GM18861 (cell line): ENCODE results near the gene STARD7.
A peak's percentile ranks its signal among the peaks of the same experiment; 100 is the strongest.

Experiments
- ATAC-seq: cut with Tn5 transposase; IDR thresholded peaks from one replicate; pipeline ENCODE4 v1.9.1; 2021; ENCODE audit not compliant: unreplicated experiment

STARD7 gene

DNA sequence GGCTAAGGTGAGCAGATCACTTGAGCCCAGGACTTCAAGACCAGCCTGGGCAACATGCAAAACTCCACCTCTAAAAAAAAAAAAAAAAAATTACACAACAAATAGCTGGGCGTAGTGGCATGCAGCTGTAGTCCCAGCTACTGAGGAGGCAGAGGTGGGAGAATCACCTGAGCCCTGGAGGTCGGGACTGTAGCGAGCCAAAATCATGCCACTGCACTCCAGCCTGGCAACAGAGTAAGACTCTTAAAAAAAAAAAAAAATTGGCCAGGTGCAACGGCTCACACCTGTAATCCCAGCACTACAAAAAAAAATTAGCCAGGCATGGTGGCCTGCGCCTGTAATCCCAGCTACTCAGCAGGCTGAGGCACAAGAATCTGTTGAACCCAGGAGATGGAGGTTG is 7.3 kb downstream of the STARD7 start:
- no peak for ATAC-seq

DNA sequence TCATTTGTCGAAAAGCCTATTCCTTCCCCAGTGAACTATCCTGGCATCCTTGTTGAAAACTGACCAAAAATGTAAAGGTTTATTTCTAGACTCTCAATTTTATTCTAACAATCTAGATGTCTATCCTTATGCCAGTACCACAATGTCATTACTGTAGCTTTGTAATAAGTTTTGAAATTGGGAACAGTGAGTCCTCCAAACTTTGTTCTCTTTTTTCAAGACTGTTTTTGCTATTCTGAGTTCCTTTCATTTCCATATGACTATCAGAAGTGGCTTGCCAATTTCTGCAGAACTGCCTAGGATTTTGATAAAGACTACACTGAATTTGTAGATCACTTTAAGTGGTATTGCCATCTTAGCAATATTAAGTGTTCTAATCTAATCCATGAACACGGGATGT is 9.7 kb downstream of the STARD7 start:
- ATAC-seq, result no peak

DNA sequence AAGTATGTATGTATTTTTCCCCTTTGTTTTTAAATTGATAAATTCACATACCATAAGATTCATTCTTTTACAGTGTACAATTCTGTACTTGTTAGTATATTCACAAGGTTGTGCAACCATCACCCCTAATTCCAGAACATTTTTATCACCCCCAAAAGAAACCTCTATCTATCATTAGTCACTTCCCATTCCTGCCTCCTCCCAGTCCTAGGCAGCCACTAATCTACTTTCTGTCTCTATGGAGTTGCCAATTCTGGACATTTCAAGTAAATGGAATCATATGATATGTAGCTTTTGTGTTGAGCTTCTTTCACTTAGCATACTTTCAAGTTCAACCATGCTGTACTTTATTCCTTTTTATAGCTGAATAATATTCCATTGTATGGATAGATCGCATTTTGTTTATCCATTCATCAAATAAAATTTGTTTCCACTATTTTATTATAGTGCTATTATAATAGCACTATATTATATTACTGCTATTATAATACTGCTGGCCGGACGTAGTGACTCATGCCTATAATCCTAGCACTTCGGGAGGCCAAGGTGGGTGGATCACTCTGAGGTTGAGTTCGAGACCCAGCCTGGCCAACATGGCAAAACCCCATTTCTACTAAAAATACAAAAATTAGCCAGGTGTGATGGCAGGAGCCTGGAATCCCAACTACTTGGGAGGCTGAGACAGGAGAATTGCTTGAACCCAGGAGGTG is 10.9 kb downstream of the STARD7 start:
- no peak for ATAC-seq

DNA sequence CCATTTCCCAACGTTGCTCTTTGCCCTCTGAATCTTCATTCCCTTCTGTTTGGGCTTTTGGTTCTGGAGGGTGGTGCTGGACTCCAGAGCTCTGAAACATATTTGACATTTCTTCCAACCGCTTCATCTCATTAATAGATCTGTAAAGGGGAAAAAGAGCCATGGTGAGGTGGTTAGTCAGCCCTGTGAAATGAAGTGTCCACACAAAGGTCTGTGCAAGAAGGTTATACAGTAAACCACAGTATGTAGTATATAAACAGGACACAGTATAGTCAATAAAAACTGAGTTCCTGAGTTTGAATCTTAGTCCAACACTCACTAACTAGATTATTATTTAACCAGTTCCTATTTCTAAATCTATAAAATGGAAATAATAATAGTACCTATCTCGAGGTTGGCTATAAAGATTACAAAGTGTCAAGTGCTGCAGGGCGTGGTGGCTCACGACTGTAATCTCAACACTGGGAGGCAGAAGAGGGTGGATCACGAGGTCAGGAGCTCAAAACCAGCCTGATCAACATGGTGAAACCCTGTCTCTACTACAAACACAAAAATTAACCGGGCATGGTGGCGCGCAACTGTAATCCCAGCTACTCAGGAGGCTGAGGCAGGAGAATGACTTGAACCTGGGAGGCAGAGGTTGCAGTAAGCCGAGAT is 13.1 kb downstream of the STARD7 start:
- no peak for ATAC-seq

DNA sequence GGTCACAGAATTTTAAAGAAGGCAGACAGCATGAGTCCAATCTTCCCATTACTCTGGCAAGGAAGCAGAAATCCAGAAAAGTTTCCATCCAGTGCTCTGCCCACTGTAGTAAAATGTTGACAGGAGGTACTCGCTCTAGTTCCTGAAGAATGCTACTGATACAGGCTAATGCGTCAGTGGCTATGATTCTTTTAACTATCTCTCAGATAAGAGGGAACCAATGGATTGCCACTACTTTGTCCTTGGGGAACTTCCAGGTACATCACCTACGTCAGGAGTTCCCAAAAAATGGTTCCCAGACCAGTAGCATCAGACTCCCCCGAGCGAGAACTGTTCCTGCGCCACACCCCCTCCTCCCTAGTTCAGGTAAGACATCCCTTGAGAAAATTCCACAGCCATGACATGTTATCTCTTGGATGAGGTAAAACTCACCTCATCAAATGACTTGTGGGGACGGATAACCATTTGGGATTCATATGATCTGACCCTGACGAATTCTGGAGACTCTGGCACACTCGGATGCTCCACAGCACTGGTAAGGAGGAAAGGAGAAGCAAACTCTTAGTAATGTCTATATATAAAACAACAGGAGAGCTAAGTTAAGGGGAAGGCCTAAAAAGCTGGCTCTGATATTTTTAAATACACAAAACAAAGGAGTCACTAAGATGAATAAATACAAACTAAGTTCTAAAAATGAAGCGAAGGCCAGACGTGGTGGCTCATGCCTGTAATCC is 16.5 kb downstream of the STARD7 start:
- no peak for ATAC-seq

DNA sequence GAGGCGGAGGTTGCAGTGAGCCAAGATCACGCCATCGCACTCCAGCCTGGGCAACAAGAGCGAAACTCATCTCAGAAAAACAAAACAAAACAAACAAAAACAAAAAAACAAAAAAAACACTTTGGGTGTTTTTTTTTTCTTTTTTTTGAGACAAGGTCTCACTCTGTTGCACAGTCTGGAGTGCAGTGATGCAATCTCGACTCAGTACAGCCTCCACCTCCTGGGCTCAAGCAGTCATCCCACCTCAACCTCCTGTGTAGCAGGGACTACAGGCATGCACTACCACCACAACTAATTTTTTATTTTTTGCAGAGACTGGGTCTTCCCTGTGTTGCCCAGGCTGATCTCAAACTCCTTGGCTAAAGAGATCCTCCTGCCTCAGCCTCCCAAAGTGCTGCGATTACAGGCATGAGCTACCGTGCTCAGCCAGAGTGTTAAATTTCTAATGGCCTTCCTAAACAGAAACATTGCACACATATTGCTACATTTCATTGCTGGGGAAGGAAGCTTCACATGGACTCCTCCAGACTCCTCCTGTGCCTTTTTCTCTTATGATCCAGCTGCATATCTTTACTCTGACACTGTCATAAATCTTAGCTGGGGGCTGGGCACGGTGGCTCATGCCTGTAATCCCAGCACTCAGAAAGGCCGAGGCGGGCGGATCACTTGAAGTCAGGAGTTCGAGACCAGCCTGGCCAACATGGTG is 19.7 kb downstream of the STARD7 start:
- no peak for ATAC-seq

DNA sequence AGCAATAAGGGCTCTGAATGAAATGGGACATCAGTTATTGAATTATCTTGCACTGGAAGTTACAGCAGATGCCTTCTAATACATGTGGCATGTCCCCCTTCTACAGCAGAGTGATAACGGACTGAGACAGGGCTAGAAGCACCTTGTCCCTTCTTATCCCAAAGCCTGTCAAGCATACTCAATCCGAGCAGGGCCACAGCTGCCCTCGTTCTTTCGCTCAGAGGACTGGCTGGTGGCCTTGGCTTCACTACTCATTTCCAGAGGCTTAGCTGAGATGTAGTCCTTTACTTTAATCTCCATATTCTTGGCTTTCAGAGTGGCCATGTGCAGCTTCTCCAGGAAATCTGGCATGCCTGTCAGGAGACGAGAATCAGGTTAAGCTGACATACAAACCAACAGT is 22.1 kb downstream of the STARD7 start:
- no peak for ATAC-seq

DNA sequence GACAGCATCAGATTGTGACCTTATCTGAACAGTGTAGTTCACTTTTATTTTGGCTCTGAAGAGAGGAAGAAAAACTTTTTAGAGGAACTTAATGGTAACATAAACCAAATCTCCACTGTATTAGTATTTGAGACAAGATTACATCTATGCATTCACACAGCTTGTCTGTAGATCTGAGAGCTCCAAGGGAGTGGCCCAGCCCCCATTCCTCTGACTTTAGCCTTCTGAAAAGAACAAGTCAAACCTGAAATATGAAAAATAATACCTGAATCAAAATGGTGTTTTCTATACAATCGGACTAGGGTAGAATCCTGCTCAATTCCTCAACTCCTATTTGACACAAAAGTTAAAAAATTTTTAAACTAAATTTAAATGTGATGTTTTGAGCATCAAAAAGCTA is 23.1 kb downstream of the STARD7 start:
- no peak for ATAC-seq

DNA sequence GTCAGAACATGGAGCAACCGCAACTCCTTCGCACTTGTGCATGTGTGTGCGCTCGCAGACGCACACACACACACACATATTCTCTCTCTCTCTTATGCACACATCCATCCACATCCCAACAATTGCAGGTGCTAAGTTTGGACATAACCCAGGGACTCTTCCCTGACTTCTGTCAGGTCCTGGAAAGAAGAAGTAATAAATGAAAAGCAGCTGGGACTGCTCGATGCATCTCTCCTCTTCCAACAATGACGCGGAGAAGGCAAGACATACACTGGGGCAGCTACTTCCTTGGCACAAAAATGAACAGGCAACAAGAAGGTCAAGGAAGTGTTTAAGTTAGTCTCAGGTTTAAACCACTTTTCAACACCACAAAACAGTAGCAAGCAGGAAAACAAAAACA is 23.6 kb downstream of the STARD7 start:
- no peak for ATAC-seq

DNA sequence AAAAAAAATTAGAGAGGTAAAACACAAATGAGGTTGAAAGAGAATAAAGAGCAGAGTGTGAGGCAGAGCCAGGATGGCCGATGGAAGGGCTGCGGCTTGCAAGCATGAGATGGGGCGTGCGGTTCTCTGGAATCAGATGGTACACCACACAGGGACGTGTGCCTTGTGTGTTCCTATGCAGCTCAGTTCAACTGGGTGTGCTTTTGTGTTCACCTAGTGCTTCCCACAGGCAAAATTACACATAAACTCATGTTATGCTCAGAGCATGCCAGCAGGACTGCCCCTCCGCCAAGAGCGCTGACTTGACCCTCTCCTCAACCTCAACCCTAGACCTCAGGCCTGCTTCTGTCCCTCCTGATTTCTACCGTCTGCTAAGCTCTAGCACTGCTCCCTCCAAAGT is 24.4 kb downstream of the STARD7 start:
- ATAC-seq, result no peak

DNA sequence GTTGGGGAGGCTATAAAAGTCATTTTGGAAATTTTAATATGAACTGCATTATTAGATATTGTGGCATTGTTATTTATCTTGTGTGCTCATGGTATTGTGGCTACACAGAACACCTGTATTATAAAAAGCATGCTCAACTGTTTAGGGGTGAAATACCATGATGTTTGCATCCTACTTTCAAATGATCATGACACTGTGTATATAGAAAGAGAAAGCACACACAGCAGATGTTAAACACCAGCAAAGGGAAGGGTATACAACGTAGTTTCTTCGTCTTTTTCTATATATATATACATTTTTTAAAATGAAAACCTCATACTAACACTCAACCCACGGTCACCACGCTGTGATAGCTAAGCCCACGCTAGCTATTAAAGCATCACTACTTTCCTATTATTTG is 27.1 kb downstream of the STARD7 start:
- no peak for ATAC-seq

DNA sequence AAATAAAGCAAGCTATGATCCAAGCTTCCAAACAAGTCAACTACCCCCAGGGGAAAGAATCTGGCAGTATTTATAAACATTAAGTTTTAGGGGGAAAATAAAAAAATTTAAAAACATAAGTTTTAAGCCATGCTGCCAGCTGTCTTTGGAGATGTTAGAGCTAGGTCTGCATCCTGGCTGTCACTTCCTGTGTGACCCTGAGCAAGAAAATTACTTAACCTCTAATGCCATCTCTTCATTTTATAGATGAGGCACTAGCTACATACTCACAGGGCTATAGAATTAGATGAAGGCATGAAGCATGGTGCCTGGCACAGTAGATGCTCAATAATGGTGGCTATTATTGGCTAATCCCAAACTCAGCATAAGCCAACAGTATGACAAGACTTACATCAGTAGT is 28.1 kb downstream of the STARD7 start:
- ATAC-seq, result no peak

DNA sequence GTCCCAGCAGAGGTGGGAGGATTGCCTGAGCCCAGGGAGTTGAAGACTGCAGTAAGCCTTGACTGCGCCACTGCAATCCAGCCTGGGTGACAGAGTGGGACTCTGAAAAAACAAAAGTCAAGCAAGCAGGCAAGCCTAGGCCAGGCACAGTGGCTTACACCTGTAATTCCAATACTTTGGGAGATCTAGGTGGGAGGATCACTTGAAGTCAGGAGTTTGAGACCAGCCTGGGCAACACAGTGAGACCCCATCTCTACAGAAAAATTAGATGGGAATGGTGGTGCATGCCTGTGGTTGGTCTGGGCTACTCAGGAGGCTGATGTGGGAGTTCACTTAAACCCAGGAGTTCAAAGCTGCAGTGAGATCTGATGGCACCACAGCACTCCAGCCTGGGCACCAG is 28.6 kb downstream of the STARD7 start:
- ATAC-seq, result no peak

DNA sequence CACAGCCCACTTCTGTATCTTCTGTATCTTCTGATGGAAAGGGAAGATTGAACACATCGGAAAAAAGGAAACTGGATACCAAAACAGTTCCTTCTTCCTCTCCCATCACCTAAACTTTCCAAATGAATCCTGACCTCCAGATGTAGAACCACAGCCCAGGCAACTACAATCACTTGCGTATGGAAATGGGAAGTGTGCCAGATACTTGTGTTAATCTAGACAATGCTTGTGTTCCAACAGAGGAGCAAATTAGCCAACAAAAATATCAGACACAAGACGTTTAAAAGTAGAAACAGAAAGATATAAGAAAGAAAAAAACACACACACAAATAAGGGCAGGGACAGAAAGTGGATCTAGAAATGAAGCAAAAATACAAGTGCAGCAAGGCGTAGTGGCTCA is 32.0 kb downstream of the STARD7 start:
- no peak for ATAC-seq

DNA sequence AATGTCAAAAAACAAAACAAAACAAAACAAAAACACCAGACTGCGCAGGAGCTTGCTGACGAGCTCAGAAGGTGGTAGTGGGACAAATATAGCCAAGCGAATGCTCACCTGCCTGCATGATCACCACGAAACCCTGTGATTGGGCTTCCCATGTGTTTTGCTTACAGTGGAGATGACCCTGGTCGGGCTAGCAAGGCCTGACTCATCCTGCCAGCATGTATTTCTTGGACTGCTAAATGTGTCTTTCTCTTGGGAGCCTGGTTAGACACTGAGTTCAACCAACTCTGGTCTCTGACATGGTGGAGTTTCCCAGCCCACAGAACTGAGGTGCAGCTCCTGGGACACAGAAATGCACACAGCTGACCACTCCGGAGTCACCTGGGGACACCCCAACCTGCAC is 32.7 kb downstream of the STARD7 start:
- no peak for ATAC-seq

DNA sequence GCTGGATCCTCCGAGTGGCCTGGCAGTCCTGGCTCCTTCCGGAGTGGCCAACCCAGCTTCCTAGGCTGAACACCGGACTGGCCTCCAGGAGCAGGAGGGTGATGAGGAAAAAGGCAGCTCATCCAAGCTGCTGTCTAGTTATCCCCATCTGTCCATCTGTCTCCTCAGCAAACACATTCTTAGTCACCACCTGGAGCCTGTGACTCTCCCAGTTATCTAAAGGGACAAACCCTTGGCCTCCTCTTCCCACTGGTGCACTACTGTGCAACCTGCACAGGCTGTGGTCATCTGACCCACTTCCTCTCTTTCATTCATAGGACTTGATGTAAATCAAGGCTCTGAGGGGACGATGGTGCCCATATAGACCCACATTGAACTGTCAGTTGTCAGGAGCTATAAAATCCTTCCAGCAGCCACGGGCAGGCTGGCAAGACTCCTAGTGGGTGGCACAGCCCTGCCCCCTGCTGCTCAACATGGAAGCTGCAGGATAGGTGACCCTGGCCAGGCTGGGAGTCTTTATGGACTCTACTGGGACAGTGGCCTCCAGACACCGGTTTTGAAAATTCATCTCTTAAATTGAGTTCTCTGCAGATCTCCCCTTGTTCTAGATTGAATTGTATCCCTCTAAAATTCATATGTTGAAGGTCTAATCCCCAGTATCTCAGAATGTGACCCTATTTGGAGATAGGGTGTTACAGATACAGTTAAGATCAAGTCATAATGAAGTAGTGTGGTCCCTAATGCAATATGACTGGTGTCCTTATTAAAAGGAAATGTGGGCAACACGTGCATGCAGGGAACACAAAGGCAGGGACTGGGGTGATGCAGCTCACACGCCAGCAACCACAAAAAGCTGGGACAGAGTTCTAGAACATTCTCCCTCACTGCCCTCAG is 34.1 kb downstream of the STARD7 start:
- ATAC-seq, result peak; percentile 65

DNA sequence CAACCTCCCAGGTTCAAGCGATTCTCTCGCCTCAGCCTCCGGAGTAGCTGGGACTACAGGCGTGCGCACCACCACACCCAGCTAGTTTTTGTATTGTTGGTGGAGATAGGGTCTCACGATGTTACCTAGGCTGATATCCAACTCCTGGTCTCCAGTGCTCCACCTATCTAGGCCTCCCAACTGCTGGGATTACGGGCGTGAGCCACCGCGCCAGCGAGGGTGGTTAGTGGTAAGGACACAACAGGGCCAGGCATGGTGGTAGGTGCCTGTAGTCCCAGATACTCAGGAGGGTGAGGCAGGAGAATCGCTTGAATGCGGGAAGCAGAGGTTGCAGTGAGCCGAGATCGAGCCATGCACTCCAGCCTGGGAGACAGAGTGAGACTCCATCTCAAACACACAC is 36.8 kb downstream of the STARD7 start:
- ATAC-seq, result no peak

DNA sequence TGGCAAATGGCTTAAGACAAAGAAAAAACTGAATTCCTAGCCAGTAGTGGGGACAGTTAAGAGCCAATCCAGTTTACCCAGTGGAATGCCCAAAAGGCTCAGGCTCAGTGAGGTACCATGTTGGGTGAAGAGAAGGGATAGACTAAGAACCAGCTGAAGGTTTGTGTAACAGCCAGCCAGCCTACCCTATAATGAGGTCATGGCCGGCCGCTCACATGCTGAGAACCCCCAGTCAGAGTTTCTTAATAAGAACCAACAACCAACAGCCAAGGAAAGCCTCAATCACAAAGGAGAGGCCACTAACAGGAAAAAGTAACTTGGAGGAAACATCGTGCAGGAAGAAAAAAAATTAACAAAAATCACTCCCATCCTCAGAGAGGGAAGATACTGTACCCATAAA is 38.0 kb downstream of the STARD7 start:
- no peak for ATAC-seq

DNA sequence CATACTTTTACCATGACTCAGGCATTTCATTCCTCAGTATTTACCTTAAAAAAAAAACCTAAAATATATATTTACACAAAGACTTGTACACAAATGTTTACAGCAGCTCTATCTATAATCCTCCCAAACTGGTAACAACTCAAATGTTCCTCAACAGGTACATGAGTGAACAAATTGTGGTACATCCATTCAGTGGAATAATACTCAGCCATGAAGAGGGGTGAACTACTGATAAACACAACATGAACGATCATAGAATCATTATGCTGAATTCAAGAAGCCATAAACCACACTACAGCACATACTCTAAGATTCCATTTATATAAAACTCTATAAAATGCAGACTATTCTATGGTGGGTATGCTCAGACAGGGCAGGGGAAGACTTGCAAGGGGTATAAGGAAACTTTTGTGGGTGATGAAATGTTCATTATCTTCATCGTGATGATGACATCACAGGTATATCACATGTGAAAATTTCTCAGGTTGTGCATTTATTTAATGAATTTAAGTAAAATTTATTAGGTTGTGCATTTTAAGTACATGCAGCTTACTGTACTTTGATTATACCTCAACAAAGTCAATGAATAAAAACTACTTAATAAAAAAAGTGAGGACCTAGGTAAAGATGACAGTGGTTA is 38.6 kb downstream of the STARD7 start:
- ATAC-seq, result no peak

DNA sequence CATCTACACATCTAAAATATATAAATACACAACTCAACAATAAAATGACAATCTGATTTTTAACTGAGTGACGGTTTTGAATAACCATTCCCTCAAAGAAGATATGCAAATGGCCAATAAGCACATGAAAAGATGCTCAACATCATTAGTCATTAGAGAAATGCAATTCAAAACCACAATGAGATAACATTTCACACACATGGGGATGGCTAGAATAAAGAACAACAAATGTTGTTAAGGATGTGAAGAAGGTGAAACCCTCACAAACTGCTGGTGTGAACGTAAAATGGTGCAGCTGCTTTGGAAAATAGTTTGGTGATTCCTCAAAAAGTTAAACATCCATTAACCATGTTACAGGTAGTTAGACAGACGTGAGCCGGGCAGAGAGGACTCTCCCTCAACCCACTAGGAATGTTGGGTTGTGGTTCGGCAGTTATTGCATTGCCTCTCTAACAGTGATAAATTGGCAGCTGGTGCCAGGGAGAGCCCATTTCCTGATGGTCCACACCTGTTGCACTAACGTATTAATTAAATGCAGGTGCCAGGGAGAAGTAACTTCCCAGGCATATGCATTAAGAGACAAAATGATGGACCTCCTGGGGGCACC is 41.1 kb downstream of the STARD7 start:
- ATAC-seq, result no peak
